ENCODE measurements around the gene IGF2R.
"Not testable (repeated sequence)": the region's sequence is repeated elsewhere in the genome, so short reads cannot be mapped to it uniquely, and the experiment has no call there.

IGF2R gene, protein sequence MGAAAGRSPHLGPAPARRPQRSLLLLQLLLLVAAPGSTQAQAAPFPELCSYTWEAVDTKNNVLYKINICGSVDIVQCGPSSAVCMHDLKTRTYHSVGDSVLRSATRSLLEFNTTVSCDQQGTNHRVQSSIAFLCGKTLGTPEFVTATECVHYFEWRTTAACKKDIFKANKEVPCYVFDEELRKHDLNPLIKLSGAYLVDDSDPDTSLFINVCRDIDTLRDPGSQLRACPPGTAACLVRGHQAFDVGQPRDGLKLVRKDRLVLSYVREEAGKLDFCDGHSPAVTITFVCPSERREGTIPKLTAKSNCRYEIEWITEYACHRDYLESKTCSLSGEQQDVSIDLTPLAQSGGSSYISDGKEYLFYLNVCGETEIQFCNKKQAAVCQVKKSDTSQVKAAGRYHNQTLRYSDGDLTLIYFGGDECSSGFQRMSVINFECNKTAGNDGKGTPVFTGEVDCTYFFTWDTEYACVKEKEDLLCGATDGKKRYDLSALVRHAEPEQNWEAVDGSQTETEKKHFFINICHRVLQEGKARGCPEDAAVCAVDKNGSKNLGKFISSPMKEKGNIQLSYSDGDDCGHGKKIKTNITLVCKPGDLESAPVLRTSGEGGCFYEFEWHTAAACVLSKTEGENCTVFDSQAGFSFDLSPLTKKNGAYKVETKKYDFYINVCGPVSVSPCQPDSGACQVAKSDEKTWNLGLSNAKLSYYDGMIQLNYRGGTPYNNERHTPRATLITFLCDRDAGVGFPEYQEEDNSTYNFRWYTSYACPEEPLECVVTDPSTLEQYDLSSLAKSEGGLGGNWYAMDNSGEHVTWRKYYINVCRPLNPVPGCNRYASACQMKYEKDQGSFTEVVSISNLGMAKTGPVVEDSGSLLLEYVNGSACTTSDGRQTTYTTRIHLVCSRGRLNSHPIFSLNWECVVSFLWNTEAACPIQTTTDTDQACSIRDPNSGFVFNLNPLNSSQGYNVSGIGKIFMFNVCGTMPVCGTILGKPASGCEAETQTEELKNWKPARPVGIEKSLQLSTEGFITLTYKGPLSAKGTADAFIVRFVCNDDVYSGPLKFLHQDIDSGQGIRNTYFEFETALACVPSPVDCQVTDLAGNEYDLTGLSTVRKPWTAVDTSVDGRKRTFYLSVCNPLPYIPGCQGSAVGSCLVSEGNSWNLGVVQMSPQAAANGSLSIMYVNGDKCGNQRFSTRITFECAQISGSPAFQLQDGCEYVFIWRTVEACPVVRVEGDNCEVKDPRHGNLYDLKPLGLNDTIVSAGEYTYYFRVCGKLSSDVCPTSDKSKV (N-terminal part only)

DNA sequence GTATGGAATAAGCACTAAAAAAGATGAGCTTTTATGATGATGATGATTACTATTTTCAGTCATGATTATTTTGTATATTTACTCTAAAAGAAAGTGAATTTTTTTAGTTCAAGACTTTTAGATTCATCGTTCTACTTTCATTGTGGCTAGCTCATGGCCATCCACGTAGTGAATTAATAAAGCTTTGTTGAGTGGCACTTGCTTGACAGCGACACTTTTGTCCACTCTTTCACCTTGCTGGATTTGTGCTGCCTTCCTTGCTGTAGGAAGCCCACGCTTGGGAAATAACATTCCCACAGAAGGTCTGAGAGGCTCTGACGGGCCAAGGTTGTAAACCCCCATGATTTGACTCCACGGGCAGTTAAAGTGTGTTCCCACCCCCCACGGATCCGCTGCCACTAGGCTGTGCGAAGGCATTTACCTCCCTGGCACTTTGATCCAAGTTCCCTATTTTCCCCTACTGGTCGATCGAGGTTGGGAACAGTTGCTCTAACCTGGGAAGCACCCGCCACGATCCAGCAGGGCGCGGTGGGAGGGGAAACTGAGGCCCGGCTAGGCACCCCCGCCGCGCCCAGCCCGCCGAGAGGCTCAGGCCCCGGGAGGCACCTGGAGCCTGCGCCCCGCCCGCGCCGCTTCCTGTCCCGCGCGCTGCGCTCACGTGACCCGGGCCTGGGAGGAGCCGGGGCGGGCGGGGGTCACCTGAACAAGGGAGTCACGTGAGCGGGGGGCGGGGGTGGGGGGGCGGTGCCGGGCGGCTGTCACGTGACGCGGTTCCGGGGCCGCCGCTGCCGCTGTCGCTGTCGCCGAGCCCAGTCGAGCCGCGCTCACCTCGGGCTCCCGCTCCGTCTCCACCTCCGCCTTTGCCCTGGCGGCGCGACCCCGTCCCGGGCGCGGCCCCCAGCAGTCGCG lies at the start of gene IGF2R:
IGF2R (plus strand) TSS at position 788 of the 909 bp plus-strand sequence. CDS start 165 bp downstream, outside the sequence.
- DNase-seq (ENCODE audit: low spot score), result peak; percentile 96

DNA sequence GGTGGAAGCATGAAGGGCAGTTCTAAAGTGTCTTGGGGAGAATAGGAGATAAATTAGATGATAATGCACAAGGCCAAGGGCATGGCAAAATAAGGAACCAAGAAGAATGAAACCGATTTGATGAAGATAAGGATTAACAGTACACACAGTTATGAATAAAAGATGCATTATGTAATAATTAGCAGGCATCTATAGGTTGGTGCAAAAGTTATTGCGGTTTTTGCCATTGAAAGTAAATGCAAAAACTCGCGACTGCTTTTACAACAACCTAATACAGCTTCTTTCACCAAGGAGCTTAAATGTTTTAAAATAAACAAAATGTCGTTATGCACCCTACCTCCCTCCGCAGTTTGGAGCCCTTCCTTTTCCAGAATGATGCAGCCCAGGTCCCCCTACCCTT lies 49.1 kb upstream of the IGF2R start:
- no peak for DNase-seq (ENCODE audit: low spot score)

DNA sequence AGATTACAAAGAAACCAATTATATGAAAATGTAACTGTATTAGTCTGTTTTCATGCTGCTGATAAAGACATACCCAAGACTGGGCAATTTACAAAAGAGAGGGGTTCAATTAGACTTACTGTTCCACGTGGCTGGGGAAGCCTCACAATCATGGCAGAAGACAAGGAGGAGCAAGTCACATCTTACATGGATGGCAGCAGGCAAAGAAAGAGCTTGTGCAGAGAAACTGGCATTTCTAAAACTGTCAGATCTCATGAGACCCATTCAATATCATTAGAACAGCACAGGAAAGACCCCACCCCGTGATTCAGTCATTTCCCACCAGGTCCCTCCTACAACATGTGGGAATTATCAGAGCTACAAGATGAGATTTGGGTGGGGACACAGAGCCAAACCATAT lies 44.7 kb upstream of the IGF2R start:
- DNase-seq (ENCODE audit: low spot score), result not testable (repeated sequence)

DNA sequence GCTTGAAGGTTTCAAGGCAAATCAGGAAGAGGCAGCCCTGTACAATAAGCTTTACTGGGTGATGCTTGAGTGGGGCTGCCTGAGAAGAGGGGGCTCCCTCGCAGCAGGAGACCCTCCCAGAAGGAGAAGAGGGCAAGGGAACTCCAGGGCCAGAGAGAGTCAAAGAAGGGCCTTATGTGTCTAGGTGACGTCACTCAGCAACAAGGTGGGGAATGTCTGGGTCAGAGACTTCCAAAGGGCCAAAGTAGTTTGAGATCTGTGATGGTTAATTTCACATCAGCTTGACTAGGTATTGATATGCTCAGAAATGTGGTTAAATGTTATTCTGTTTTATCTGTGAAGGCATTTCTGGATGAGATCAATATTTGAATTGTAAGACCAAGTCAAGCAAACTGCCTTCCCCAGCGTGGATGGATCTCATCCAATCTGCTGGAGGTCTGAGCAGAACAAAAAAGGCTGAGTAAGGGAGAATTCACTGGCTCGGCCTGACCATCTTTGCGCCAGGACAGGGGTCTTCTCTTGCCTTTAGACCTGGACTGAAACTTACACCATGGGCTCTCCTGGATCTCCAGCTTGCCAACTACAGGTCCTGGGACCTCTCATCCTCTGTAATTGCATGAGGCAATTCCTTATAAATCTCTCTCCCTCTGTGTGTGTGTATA lies 42.2 kb upstream of the IGF2R start:
- no peak for DNase-seq (ENCODE audit: low spot score)

DNA sequence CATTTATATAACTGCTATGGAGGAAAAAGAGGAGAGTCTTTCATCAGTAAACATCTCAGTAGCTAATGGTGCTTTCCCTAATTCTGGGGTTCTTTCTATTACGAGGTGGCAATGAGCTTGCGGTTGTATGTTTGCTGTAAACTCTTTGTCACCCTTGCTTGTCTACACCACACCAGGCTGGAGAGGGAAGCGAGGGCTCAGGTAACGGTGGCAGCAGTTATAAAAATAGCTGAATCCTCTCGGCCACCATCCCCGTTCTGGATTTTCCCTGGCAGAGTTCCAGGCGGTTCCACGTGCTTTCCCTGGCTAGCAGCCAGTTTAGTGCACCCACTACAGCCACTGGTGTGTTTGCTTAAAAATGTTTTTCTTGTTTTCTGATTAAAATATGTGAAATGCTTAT lies 39.1 kb upstream of the IGF2R start:
- no peak for DNase-seq (ENCODE audit: low spot score)

DNA sequence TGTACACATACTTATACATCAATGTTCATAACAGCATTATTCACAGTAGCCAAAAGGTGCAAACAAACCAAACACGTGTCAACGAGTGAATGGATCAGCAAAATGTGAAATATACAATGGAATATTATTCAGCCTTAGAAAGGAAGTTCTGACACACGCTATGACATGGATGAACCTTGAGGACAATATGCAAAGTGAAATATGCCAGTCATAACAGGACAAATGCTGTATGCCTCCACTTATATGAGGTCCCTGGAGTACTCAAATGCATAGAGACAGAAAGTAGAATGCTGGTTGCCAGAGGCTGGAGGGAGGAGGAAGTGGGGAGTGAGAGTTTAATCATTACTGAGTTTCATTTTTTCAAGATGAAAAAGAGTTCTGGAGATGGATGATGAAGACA lies 37.8 kb upstream of the IGF2R start:
- no peak for DNase-seq (ENCODE audit: low spot score)

DNA sequence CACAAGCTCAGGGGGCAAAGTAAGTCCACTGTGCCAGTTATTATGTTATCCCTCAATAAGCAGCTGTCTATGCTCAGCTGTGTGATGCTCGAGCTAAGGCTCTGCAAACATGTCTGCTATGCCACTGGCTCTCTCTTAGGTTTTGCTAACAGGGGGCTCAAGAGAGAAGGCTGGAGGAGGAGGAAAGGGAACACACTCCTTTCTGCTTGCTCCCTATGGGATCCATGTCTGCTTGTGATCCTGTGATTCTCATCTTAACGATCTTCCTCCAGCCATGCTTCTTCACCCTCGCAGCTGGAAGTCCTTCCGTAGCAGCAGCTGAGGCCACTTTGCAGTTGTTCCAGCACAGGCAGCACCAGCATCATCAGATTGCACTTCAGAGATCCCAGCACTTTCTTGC lies 37.0 kb upstream of the IGF2R start:
- no peak for DNase-seq (ENCODE audit: low spot score)

DNA sequence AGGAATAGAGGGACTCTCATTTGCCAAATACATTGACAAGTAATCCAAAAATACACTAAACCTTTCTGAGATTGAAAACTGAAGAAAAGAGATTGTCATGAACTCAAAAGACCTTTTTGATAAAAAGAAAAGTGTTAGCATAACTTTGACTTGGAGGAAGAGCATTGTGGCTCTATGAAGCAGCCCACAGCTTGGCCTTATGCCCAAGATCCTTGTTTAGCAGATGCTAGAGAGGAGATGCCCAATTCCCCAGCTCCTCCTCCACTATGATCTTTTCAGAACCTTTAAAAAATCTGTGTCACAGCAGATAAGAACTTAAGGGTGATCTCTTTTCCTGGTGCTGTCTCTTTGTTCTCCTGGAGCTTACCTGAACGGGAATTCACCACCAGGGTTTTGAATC lies 35.8 kb upstream of the IGF2R start:
- DNase-seq (ENCODE audit: low spot score), result no peak

DNA sequence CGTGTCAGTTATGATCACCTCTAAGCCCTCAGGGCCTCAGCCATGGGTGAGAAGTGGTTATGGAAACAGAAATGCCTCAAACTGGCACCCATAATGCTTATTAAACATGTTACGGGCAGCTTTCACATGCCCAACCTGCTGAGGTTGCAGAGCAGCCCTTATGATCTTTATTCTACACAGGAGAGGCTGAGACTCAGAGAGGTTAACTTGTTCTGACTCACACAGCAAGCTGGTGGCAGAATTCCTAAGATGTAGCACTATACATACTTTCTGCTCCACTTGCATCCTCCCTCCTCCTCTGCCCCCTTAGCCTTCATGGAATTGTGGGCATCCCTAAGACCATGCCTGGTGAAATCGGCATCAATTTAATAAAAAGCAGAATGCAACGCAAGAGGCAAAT lies 34.7 kb upstream of the IGF2R start:
- no peak for DNase-seq (ENCODE audit: low spot score)

DNA sequence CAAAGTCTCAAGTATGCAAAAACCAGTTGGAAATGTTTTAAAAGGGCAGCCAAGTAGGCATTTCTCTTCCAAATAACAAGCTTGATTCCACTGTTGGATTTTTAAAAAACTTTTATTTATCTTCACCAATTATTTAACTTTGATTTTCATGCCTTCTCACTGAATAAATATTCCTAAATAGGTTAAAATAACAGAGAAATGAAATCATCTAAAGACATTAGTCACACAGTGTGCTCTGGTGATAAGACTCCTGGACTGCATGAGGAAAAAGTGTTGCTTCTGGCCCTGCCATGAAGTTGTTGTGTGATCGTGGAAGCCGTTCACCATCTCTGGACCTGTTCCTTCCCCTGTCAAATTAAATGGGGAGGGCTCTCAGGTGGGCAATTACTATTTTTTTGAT lies 33.8 kb upstream of the IGF2R start:
- DNase-seq (ENCODE audit: low spot score), result no peak

DNA sequence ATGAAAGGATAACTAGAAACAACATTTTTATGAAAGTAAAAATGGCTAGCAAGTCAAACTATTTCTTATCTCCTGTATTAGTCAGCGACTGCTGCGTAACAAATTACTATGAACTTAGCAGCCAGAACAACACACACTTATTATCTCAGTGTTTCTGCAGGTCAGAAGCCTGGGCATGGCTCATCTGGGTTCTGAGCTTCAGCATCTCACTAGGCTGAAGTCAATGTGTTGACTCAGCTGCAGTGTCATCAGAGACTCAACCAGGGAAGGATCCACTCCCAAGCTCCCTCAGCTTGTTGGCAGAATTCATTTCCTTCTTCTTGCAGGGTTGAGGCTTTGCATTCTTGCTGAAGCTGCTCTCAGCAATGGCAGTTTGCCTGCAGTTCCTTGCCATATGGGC lies 33.2 kb upstream of the IGF2R start:
- no peak for DNase-seq (ENCODE audit: low spot score)

DNA sequence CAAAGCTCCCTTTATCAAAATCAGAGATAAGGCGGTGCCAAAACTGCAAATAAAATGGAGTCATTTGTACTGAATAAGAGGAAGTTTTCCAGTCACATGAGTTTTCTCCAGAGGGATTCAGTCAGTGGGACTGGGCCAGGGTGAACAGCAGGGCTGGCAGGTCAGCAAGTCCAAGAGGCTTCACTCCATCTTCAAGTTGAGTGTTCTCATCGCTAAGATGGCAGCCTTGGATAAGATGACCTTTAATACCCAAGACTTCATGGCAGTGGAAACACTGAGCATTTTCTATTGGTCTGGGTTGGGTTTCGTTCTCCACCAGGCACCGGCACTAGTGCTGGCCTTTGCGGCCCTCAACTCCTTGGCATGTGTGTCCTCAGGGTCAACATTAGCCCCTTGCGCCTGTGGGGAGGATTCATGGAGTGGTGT lies 29.3 kb upstream of the IGF2R start:
- no peak for DNase-seq (ENCODE audit: low spot score)

DNA sequence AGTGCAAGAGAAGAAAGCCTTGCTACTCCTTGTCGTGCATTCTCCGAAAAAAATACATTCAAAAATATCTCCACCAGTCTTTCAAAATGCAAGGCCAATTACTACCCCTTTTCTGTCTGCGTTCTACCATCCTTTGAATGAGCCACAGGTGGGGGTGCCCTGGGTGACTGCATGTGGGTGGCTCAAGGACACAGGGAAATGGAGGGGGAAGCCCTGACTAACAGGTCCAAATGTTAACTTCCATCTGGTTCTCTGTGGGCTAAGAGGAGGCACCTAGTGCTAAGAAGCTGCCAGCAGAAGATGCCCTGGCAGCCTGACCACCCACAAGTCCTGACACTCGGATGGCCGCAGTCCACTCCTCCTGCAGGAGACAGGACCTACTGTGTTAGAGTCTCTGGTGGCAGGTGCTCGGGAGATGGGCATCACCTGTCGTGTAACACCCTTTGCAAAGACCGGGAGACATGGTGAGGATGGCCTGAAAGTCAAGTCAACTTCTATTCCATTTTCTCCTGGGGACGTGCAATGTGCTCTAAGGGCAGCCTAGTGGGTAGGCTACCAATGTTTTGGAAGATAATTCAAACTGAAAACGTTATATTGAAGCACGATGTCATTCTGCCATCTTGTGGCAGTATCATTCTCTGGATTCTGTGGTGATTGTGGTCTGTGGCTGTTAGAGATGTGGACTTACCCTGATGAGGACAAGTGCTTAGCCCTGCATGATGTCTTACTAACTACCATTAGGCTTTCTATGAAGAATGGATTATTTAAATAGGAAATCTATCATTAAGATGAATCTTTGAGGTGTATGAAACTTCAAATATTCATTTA lies 27.4 kb upstream of the IGF2R start:
- DNase-seq (ENCODE audit: low spot score), result peak; percentile 14

DNA sequence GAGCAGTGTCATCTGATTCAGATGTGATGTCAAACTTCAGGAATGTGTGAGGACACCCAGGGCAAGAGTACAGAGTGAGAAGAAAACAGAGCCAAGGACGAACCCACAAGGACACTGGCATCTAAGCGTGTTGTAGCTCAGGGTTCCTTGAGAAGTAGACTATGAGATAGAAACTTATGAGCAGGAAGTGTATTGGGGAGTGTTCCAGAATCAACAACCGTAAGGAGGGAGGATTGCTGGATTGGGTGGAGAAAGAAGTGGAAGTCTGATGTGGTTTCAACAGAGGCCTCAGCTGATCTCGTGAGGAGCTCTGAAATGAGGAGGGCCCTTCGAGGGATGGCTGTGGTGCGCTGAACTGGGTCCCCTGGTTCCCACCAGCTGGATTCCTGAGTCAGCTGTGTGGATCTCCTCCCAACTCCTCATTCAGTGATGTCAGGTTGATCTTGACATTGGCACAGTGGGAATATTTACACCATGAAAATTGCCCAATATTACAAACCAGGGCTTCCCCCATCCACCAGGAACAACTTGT lies 25.7 kb upstream of the IGF2R start:
- peak; percentile 45 for DNase-seq (ENCODE audit: low spot score)

DNA sequence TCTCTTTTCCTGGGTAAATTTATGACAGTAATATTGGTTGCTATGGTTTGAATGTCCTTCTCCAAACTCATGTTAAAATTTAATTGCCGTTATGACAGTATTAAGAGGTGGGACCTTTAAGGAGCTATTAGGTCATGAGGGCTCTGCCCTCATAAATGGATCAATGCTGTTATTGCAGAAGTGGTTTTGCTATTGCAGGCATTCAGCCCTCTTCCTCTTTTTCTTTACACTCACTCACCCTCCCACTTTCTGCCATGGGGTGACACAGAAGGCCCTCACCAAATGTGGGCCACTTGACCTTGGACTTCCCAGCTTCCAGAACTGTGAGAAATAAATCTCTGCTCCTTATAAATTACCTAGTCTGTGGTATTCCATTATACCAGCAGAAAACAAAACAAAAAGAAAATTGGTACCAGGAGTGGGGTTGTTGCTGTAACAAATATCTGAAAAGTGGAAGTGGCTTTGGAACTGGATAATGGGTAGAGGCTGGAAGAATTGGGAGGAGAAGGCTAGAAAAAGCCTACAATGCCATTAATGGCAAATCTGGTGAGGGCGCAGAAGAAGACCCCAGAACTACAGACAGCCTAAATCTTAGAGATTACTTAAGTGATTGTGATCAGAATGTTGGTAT lies 24.8 kb upstream of the IGF2R start:
- no peak for DNase-seq (ENCODE audit: low spot score)

DNA sequence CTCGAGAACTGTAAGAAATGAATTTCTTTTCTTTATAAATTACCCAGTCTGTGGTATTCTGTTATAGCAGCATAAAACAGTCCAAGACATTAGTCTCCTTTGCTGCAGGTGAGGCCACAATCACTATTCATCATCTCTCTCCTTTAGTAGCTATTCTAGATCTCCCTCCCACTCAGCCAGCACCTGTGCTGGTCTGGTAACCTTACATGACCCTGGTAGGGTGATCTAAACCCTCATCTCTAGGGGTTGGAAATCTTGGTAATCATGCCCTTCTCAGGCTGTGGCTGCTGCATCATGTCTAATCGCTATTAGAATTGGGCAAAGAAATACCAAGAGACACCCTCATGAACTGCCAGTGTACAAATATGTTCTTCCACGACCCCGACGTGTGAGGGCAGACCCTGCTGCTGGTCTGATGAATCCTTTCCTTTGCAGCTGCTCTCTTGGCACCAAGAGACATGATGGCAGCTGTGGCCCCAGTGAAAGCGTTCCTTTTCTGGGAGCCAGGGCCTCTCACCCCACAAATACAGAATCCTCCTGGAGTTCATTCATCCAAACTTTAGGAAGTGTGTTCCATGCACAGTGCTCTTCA lies 23.0 kb upstream of the IGF2R start:
- DNase-seq (ENCODE audit: low spot score), result no peak

DNA sequence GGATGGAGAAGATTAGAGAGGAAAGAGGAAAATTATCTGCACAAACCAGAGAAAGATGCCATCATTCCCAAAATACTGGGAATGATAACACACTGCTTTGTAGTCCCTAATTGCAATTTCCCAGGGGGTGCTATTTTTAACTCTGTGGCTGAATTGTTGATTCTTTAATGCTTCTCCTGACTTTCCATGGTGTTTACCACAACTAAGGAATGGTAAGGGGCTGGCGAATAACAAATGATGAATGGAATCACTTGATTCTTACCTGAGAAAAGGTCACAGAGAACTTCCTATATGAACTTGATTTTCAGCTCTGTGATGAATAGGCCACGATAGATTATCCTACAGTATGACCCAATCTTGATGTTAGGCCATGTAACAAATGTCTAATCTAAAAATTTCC lies 22.0 kb upstream of the IGF2R start:
- DNase-seq (ENCODE audit: low spot score), result no peak

DNA sequence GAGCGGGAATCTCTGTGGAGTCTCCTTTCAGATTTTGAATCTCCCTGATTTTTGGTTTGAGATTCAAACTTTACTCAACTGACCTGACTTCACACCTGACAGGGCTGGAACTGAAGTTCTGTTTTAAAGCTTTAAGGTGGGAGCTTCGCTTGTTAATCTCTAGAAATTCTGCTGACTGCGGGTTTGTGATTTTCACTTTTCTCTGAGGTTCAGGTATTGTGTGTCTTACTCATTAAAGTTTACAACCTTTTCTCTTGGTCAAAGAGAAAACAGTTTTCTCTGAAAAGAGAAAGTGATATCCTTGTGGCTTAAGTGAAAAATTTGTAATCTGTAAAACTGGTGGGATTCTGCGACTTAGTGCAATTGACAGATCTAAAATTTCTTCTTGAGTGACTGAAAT lies 20.7 kb upstream of the IGF2R start:
- no peak for DNase-seq (ENCODE audit: low spot score)

DNA sequence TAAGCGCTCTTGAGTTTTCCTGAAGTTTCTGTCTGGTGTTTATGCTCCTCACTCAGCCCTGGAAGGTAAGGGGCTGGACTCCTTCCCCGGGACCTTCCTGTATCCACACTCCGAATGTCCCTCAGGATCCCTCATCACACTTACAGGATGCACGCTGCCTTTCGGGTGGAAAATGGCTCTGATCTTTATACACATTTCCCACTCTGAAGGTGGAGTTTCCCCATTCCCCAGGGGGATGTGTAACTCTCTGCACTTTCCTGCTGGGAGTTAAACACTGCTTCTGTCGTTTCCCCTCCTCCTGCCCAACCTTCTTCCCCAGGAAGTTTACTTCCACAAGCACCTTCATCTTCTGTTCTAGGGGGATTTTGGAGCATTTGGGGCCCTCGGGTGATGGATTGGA lies 17.1 kb upstream of the IGF2R start:
- no peak for DNase-seq (ENCODE audit: low spot score)
